ENCODE results near the gene LSM10. TPM values are rescaled to one million over a fixed set of nuclear protein-coding genes. Genes with fewer than 3 reads are reported as not detected.

Gene LSM10
- total RNA-seq, 4 donors from 2014 or later, result 56.9 to 129 (median 103) TPM

GRCh38 chr1:36420836-36421317 is 23.2 kb upstream of the LSM10 start:
- Histone ChIP-seq H3K36me3 (peaks cover 0 to 6% of the 10 kb centered on the region in 2 donors), H3K9me3 (no peaks in the 10 kb centered on the region), H3K27ac (peak overlapping the region; percentile 7 to 85 (median 35)), H3K27me3 (no peaks in the 10 kb centered on the region), H3K4me1 (peaks cover 21 to 24% of the 10 kb centered on the region in 2 donors), H3K4me3 (no peak overlapping the region)
- in situ Hi-C loops (cut with MboI; ENCODE audit: low sequenced_read_pairs in 4 of 4), result loop anchor here in 3 of 4 donors (5.0 to 25.0 kb wide), 4 partner anchors 86 to 319 kb away; partner anchors contain the start of genes EVA1B (in 1 of the 3) and SH3D21 (in 1 of the 3)
- DNase-seq (peak; percentile 69 to 86), ATAC-seq (peak; percentile 85 to 89)
- TF ChIP-seq CTCF (IDR thresholded peaks at IDR 0.05 in 4 of 5, conservative IDR thresholded peaks at IDR 0.05 in 1 of 5), result peak; percentile 89 to 95 (median 93)
- TF ChIP-seq POLR2A (IDR thresholded peaks at IDR 0.05), result no peak
- intact Hi-C loops (cut with DNase I; ENCODE audit: low total_unique reads), result loop anchor here (1.0 to 2.0 kb wide), 3 partner anchors 52 to 322 kb away; no protein-coding TSS in a partner anchor

- Histone ChIP-seq H3K9me3 (no peaks in the 10 kb centered on the region), H3K36me3 (peaks cover 0 to 6% of the 10 kb centered on the region in 2 donors), H3K4me3 (no peak overlapping the region), H3K27me3 (no peaks in the 10 kb centered on the region), H3K4me1 (peaks cover 21 to 24% of the 10 kb centered on the region in 2 donors), H3K27ac (peak overlapping the region; percentile 7 to 85 (median 35))
- intact Hi-C loops (cut with DNase I; ENCODE audit: low total_unique reads), result loop anchor here (1.0 to 2.0 kb wide), 2 partner anchors 52 to 77 kb away; no protein-coding TSS in a partner anchor
- peak; percentile 43 to 69 for ATAC-seq
- peak; percentile 25 to 61 for DNase-seq
- in situ Hi-C loops (cut with MboI; ENCODE audit: low sequenced_read_pairs in 4 of 4), result loop anchor here in 3 of 4 donors (5.0 to 25.0 kb wide), 4 partner anchors 86 to 318 kb away; partner anchors contain the start of genes EVA1B (in 1 of the 3) and SH3D21 (in 1 of the 3)
- TF ChIP-seq CTCF (IDR thresholded peaks at IDR 0.05 in 4 of 5, conservative IDR thresholded peaks at IDR 0.05 in 1 of 5), result no peak
- TF ChIP-seq POLR2A (IDR thresholded peaks at IDR 0.05), result no peak
Measured at GRCh38 chr1:36420409-36420808, 22.7 kb upstream of the LSM10 start.

- H3K9me3 ChIP-seq, result no peaks in the 10 kb centered on the region
- DNase-seq (no peak), ATAC-seq (peak; percentile 37 to 42)
- in situ Hi-C loops (cut with MboI; ENCODE audit: low sequenced_read_pairs in 4 of 4) (loop anchor here (5.0 to 25.0 kb wide), 6 partner anchors 65 to 325 kb away; partner anchors contain the start of genes EVA1B (in 1 of the 4) and SH3D21 (in 1 of the 4)), intact Hi-C loops (cut with DNase I; ENCODE audit: low total_unique reads) (no loop called here)
- peaks cover 21 to 24% of the 10 kb centered on the region in 2 donors for H3K4me1 ChIP-seq
- TF ChIP-seq CTCF (IDR thresholded peaks at IDR 0.05 in 4 of 5, conservative IDR thresholded peaks at IDR 0.05 in 1 of 5), result no peak
- TF ChIP-seq POLR2A (IDR thresholded peaks at IDR 0.05), result no peak
- H3K36me3 ChIP-seq, result peaks cover 0 to 6% of the 10 kb centered on the region in 2 donors
- H3K4me3 ChIP-seq, result no peak overlapping the region
- no peaks in the 10 kb centered on the region for H3K27me3 ChIP-seq
- H3K27ac ChIP-seq, result peak overlapping the region; percentile 56 to 85 (median 74)
Measured at GRCh38 chr1:36419569-36419968, 21.9 kb upstream of the LSM10 start.

GRCh38 chr1:36419140-36419539 is 21.4 kb upstream of the LSM10 start:
- peak overlapping the region; percentile 56 to 85 (median 74) for H3K27ac ChIP-seq
- H3K9me3 ChIP-seq, result no peaks in the 10 kb centered on the region
- H3K36me3 ChIP-seq, result peaks cover 0 to 6% of the 10 kb centered on the region in 2 donors
- ATAC-seq (peak; percentile 74 to 77), DNase-seq (peak; percentile 15 to 45)
- TF ChIP-seq CTCF (IDR thresholded peaks at IDR 0.05 in 4 of 5, conservative IDR thresholded peaks at IDR 0.05 in 1 of 5) (no peak), POLR2A (IDR thresholded peaks at IDR 0.05) (no peak)
- intact Hi-C loops (cut with DNase I; ENCODE audit: low total_unique reads) (no loop called here), in situ Hi-C loops (cut with MboI; ENCODE audit: low sequenced_read_pairs in 4 of 4) (loop anchor here (5.0 to 25.0 kb wide), 6 partner anchors 64 to 324 kb away; partner anchors contain the start of genes EVA1B (in 1 of the 4) and SH3D21 (in 1 of the 4))
- peaks cover 21 to 24% of the 10 kb centered on the region in 2 donors for H3K4me1 ChIP-seq
- no peak overlapping the region for H3K4me3 ChIP-seq
- no peaks in the 10 kb centered on the region for H3K27me3 ChIP-seq
